ENCODE measurements around the gene ZNF101.
"Not testable (repeated sequence)": the region's sequence is repeated elsewhere in the genome, so short reads cannot be mapped to it uniquely, and the experiment has no call there.

The ZNF101 gene

DNA sequence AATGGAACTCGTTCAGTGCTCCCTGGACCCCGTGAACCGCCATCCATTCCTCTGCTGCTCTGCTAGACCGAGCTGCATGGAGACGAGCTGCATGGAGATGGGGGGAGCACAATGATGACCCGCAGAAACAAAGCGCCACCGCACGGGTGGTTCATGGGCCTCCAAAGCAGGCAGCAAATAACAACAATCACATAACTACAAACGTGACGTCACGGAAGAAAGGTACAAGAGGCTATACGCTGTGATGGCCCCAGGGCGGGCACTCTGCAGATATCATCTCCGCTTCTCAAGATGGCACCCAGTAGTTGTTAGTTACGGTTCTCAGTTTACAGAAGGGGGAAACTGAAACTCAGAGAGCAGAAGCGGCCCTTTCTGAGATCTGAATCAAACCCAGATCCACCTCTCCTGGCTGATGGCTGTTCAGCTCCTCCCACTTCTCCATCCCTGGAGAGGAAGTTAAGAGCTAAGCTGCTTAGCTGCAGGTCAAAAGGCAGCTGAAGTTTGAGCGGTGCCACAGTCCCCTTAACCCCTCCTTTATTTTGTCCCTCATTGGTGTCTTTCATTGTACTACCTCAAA is 6.9 kb upstream of the ZNF101 start:
- DNase-seq: peak; percentile 32 to 49

DNA sequence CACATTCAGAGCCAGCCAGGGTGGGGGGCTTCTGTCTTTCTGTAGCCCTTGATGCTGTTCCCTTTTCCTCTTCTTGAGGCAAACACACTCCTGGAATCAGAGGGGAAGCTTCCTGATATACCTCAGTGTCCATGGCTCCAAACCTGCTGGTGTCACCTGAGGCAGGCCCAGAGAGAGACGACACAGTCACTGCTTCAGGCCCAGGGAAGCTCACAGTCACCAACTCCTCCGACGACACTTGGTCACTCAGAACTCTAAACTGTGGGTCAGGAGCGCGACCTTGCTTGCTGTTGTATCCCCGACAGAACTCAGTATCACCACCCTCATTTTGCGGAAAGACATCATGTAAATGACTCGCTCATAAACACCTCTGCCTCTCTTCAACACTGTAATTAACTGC is 6.3 kb upstream of the ZNF101 start:
- no peak for DNase-seq

DNA sequence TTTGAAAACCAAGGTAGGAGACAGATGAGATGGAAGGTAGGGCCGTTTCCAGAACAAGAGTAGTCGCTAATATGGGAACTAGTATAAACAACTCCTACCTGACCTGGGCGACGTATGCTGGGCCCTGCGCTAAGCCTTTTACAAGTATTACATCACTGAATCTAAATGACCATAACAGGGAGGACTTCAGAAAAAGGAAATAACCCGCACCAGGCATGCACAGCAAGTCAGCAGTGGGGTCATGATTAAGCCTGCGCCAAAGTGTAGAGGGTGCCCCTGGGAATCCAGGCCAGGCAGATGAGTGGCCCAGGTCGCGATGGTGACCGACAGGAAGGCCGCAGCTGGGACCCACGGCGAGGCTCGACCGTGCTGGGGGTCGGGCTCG is 5.8 kb upstream of the ZNF101 start:
- DNase-seq: no peak

DNA sequence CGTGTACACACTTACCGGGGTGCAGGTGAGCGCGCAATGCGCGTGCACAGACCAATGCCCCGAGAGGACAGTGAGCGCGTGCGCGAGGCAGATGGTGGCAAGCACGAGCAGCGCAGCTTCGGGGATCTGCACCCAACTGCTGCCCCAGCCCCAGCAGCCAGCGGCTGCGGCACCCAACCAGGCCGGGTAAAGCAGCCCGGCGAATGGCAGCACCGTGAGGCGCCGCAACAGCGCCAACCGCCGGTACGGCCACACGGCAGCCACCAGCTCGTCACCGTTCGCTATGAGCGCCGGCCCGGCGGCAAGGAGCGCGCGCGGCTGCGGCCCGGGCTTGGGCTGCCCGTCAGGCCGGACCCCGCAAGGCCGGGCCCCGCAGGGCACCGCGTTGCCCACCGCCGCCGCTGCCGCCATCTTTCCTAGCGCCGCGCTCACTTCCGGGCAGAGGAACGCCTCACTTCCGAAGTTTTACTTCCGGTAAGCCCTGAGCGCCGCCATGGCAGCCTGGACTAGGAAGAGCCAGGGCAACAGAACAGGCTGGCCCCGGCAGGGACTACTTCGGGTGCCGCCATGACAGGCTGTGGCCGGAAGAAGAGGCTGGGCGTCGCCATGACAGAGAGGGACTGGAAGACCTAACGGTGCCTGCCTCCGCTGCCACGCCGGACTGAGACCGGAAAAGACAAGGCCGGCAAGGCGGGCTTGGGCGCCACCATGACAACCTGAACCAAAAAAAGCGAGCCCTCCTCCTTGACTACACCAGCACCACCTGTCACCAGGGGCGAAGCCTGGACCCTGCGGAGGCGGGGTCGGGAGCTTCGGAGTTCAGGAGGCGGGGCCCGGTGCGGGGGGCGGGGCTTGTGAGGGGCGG is 5.2 kb upstream of the ZNF101 start, which contains the start of gene ATP13A1:
TSS of gene ATP13A1 (minus strand) at position 421 of the 865 bp plus-strand sequence. CDS start at position 411, 10 bp downstream.
- DNase-seq: peak; percentile 90 to 92

DNA sequence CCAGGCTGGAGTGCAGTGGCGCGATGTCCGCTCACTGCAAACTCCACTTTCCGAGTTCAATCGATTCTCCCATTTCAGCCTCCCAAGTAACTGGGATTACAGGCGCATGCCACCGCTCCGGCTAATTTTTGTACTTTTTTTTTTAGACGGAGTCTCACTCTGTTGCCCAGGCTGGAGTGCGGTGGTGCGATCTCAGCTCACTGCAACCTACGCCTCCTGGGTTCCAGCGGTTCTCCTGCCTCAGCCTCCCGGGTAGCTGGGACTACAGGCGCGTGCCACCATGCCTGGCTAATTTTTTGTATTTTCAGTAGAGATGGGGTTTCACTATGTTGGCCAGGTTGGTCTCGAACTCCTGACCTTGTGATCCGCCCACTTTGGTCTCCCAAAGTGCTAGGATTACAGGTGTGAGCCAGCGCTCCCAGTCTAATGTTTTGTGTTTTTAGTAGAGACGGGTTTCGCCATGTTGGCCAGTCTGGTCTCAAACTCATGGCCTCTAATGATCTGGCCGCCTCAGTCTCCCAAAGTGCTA is 3.2 kb upstream of the ZNF101 start:
- DNase-seq: not testable (repeated sequence)

DNA sequence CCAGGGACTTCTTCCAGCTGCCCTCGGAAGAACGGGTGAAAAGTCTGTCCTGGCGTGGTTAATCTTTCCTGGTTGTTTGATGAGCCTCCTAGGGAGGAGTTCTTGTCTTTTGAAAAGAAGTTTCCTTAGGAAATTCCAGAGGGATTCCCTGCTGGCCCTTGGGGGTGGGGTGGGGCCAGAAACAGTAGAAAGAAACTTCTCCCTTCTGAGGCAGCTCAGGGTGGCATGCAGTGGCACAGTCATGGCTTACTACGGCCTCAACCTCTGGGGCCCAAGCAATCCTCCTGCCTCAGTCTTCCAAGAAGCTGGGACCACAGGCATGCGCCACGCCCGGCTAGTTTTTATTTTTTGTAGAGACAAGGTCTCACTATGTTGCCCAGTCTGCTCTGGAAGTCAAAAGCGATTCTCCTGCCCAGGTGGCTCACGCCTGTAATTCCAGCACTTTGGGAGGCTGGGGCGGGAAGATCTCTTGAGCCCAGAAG is 1.5 kb downstream of the ZNF101 start:
- no peak for DNase-seq

DNA sequence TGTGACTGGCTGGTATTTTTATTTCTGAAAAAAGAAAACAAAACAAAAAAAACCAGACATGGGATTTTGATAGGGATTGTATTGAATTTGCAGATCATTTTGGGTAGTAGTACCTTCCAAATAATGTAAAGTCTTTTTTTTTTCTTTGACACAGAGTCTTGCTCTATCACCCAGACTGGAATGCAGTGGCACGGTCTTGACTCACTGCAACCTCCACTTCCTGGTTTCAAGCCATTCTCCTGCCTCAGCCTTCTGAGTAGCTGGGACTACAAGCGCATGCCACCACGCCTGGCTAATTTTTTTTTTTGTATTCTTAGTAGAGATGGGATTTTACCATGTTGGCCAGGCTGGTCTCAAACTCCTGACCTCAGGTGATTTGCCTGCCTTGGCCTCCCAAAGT is 4.2 kb downstream of the ZNF101 start:
- no peak for DNase-seq

DNA sequence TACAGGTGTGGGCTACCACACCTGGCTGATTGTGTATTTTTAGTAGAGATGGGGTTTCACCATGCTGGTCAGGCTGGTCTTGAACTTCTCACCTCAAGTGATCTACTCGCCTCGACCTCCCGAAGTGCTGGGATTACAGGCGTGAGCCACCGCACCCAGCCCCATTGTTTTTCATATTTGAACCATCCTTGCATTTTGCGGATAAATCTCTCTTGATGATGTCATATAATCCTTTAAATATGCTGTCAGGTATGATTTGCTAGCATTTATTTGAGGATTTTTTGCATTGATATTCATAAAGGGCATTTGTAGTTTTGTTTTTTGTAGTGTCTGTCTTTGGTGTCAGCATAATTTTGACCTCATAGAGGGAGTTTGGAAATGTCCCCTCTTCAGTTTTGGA is 5.7 kb downstream of the ZNF101 start:
- no peak for DNase-seq

DNA sequence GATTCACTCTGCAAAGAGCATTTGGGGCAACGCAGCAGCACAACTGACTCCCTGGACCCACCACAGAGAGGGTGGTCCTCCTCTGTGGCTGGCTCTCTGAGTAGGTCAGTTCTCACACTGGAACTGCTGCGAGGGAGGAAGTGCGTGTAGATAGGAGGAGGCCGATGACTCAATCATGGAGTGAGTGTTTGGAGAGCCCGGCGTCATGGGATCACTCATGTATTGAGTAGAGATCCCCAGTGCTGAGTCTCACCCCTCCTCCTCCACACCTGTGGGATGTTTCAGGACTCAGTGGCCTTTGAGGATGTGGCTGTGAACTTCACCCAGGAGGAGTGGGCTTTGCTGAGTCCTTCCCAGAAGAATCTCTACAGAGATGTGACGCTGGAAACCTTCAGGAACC is 8.9 kb downstream of the ZNF101 start:
- no peak for DNase-seq

DNA sequence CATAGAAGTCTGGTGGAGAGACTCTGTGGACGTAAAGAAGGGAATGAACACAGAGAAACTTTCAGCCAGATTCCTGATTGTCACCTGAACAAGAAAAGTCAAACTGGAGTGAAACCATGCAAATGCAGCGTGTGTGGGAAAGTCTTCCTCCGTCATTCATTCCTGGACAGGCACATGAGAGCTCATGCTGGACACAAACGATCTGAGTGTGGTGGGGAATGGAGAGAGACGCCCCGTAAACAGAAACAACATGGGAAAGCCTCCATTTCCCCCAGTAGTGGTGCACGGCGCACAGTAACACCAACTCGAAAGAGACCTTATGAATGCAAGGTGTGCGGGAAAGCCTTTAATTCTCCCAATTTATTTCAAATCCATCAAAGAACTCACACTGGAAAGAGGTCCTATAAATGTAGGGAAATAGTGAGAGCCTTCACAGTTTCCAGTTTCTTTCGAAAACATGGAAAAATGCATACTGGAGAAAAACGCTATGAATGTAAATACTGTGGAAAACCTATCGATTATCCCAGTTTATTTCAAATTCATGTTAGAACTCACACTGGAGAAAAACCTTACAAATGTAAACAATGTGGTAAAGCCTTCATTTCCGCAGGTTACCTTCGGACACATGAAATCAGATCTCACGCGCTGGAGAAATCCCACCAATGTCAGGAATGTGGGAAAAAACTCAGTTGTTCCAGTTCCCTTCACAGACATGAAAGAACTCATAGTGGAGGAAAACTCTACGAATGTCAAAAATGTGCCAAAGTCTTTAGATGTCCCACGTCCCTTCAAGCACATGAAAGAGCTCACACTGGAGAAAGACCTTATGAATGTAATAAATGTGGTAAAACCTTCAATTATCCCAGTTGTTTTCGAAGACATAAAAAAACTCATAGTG is 10.8 kb downstream of the ZNF101 start:
- no peak for DNase-seq

DNA sequence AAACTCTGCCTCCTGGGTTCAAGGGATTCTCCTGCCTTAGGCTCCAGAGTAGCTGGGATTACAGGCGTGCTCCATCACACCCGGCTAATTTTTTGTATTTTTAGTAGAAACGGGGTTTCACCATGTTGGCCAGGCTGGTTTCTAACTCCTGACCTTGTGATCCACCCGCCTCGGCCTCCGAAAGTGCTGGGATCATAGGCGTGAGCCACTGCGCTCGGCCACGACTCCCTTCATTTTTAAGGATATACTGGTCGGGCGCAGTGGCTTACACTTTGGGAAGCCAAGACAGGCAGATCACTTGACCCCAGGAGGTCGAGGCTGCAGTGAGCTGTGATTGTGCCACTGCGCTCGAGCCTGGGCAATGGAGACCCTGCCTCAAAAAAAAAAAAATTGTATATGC is 17.5 kb downstream of the ZNF101 start:
- DNase-seq: not testable (repeated sequence)

DNA sequence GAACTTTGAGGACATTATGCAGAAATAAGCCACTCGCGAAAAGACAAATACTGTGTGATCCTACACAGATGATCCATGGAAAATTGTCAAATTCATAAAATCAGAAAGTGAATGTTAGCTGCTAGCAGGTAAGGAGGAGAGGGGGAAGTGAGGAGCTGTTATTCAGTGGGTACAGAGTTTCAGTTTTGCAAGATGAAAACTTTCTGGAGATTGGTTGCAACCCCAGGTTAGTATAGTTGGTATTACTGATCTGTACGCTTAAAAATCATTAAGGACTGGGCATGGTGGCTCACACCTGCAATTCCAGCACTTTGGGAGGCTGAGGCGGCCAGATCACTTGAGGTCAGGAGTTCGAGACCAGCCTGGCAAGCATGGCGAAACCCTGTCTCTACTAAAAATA is 17.9 kb downstream of the ZNF101 start:
- DNase-seq: no peak

DNA sequence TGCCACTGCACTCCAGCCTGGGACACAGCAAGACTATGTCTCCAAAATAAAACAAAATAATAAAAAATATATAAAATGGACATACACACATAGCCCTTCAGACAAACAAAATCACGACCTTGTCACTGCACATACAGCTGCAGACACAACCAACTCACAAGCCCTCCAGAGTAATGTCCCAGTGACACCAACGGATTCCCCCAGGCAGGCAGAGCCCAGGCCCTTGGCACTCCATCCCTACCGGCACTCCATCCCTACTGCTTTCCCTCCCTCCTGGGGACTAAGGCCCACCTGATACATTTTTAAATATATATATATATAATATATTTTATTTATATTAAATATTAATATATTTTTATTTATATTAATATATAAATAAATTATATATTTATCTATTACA is 18.5 kb downstream of the ZNF101 start:
- peak in 1 of 2 donors; percentile 13 for DNase-seq

DNA sequence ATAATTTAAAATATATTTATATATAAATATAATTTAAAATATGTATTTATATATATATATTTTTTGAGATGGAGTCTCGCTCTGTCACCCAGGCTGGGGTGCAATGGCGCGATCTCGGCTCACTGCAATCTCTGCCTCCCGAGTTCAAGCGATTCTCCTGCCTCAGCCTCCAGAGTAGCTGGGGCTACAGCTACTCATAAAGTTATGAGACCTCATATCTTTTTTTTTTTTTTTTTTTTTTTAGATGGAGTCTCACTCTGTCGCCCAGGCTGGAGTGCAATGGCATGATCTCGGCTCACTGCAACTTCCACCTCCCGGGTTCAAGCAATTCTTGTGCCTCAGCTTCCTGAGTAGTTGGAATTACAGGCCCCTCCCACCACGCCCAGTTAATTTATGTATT is 20.4 kb downstream of the ZNF101 start:
- DNase-seq: peak in 1 of 2 donors; percentile 20

DNA sequence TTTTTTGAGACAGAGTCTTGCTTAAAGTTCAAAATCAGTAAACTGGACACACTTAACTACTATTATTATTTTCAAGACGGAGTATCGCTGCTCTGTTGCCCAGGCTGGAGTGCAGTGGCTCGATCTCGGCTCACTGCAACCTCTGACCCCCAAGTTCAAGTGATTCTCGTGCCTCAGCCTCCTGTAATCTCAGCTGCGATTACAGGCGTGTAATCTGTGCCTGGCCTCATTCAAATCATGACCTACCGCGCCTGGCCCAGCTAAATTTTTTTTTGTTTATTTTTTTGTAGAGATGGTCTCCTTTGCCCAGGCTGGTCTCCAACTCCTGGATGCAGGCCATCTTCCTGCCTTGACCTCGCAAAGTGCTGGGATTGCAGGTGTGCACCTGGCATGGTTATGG is 23.0 kb downstream of the ZNF101 start:
- DNase-seq: no peak

DNA sequence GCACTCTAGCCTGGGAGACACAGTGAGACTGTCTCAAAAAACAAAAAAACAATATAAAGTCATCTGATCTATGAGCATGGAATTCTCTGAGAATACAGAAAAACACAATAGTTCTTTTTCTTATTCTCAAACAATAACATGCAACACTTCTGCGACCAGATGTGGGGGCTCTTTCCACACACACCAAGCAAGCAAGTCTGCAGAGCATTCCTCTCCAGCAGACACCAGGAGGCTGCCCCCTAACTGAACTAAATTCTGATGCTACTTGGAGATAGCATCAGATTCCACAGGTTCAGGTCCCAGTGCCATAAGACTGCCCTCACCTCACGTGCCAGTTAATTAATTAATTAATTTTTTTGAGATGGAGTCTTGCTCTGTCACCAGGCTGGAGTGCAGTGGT is 27.7 kb downstream of the ZNF101 start:
- DNase-seq: no peak

DNA sequence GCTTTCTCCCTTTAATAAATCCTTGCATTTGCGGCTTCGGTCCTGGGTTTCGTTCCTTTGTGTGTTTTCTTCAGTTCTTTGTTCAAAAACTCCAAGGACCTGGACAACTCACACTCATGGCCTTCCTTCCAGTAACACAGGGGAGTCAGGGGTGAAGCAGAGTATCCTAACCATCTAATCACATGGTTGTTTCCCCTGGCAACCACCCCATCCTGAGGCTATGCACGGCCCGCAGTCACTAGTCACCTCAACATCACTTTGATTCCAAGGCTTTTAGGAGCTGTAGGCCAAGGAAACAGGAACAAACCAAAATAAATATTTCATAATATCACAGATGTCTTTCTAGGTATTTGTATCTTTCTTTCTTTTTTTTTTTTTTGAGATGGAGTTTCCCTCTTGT is 28.9 kb downstream of the ZNF101 start:
- DNase-seq: no peak

DNA sequence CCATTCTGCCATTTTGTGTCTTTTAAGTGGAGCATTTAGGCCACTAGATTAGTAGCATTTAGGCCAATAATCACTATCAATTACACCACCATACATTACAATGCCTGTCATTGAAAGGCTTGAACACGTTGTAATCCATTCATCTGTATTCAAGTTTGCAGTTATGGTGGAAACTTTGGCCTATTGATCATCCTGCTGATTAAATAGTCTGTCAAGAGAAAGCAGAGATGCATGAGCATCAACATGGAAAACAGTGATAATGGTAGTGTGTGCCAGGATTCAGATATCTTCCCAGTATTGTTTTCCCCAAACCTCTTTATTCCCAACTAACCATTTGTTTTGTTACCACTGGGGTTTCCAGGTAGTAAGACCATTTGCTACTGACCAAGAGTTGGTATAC is 31.9 kb downstream of the ZNF101 start:
- not testable (repeated sequence) for DNase-seq

DNA sequence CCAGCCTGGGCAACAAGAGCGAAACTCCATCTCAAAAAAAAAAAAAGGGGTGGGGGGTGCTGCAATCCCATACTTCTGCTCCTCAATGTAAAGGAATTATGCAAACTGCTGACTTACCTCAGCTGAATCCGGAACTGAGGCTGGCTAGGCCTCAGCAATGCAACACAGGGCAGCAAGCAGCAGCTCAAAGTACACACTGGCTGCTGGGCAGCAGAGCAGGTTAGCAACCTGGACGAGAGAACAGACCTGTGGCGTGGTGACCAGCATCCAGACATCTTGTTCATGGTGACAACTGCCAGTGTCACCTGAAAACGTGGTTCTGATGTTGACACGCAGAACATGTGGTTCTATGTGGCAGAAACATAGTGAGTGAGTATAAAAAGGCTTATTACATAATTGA is 36.2 kb downstream of the ZNF101 start:
- DNase-seq: no peak

DNA sequence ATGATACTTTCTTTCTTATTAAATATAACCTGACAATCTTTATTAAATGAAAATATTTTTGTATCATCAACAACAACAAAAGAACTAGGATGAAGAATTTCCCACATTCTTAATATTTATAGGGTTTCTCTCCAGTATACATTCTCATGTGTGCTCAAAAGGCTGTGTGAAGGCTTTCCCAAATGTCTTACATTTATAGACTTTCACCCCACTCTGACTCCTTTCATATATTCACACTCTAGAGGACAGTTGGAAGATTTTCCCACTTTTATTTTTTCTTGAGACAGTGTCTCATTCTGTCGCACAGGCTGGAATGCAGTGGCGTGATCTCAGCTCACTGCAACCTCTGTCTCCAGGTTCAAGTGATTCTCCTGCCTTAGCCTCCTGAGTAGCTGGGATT is 41.9 kb downstream of the ZNF101 start:
- DNase-seq: no peak

DNA sequence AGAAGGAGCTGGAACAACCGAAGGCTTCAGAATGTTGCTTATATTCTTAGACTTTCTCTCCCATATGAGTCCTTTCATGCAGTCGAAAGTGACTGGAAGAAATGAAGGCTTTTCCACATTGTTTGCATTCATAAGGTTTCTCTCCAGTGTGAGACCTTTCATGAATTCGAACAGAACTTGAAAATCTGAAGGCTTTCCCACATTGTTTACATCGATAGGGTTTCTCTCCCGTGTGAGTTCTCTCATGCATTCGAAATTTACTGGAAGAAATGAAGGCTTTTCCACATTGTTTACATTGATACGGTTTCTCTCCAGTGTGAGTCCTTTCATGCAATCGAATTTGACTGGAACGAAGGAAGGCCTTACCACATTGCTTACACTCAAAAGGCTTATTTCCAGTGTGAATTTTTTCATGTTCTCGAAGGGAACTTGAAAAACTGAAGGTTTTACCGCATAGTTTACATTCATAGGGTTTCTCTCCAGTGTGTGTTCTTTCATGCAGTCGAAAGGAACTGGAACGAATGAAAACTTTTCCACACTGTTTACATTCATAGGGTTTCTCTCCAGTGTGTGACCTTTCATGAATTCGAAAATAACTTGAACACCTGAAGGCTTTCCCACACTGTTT is 42.8 kb downstream of the ZNF101 start:
- no peak for DNase-seq

All from stimulated activated CD4-positive, alpha-beta T cell treated with anti-CD3 and anti-CD28 coated beads, Interleukin-2, amount 100 ng/mL, for 24 hours (primary cell).